GM12878 (cell line): ENCODE results near the gene OR8G5. TPM values are rescaled to one million over a fixed set of nuclear protein-coding genes. Genes with fewer than 3 reads are reported as not detected.

Experiments
- ATAC-seq: fragments of 200-7000 bp; cut with Tn5 transposase; 3 replicates; pipeline ENCODE4 v1.9.1; 2020; ENCODE audit warnings: mild to moderate bottlenecking, moderate library complexity
- BruUV-seq: library from RNA; stranded (reverse); fragments of 400-500 nt; replicated peaks from 2 replicates; lab custom pipeline; 2021; lab: Mats Ljungman, UMichigan
- CTCF ChIA-PET: fragments of 300-600 bp; sonication (Branson Sonifier 250); formaldehyde crosslinking; extraction: SDS; loops from one replicate; lab custom pipeline; 2021; ENCODE audit warnings: inconsistent platforms; lab: Yijun Ruan, JAX
- POLR2A ChIA-PET: fragments of 350-600 bp; formaldehyde crosslinking; extraction: SDS; loops from one replicate; lab custom pipeline; 2021; ENCODE audit warnings: inconsistent platforms; lab: Charles Lee
- RAD21 ChIA-PET: fragments of 300-600 bp; sonication (Branson Sonifier 250); formaldehyde crosslinking; loops from one replicate; lab custom pipeline; 2023; ENCODE audit warnings: antibody characterized with exemption; ENCODE audit not compliant: unreplicated experiment; lab: Charles Lee
- SMC1A ChIA-PET: fragments of 300-600 bp; sonication (Branson Sonifier 250); formaldehyde crosslinking; loops from one replicate; lab custom pipeline; 2023; ENCODE audit not compliant: unreplicated experiment, uncharacterized antibody; lab: Charles Lee
- DNase-seq: peaks from one replicate; pipeline ENCODE4 v3.0.0-alpha.2; 2011; ENCODE audit warnings: low read depth, low spot score
- FAIRE-seq: peaks from 3 replicates; lab custom pipeline; 2011; peaks lifted over from hg19 to GRCh38; lab: Jason Lieb, UNC
- H2AFZ ChIP-seq: 2 replicates; pipeline ENCODE4 v1.6.0; 2011; ENCODE audit warnings: low read depth, low read length, control low read depth; ENCODE audit not compliant: control insufficient read depth
- H3K27ac ChIP-seq: 2 replicates; pipeline ENCODE4 v1.5.1; 2011; ENCODE audit warnings: control low read depth; ENCODE audit not compliant: control insufficient read depth, insufficient read depth
- H3K27me3 ChIP-seq, 2 experiments: replicated peaks in 1 of 2; 2 replicates each; pipeline versions ENCODE4 v1.6.0 to v1.6.1; 2011; ENCODE audit warnings: low read length in 1 of 2; ENCODE audit not compliant: control insufficient read depth in 2 of 2, insufficient read depth in 2 of 2
- H3K36me3 ChIP-seq, 2 experiments: 2 replicates each; pipeline ENCODE4 v1.5.1; 2011; ENCODE audit warnings: low read length in 1 of 2; ENCODE audit not compliant: control insufficient read depth in 2 of 2, insufficient read depth in 2 of 2
- H3K4me1 ChIP-seq: 2 replicates; pipeline ENCODE4 v1.6.1; 2011; ENCODE audit warnings: mild to moderate bottlenecking, low read length, moderate library complexity, mixed read lengths; ENCODE audit not compliant: control insufficient read depth, insufficient read depth
- H3K4me2 ChIP-seq: 2 replicates; pipeline ENCODE4 v1.6.0; 2011; ENCODE audit warnings: control low read depth; ENCODE audit not compliant: control insufficient read depth, insufficient read depth
- H3K4me3 ChIP-seq: fragments of 200-600 bp; sonication (generic); 2 replicates; pipeline ENCODE4 v1.5.1; 2016
- H3K79me2 ChIP-seq: 2 replicates; pipeline ENCODE4 v1.6.0; 2011; ENCODE audit warnings: low read length; ENCODE audit not compliant: control insufficient read depth, insufficient read depth
- H3K9ac ChIP-seq: 2 replicates; pipeline ENCODE4 v1.8.0; 2011; ENCODE audit warnings: low read length, control low read depth, mixed read lengths; ENCODE audit not compliant: control insufficient read depth, insufficient read depth
- H3K9me3 ChIP-seq: replicated peaks from 3 replicates; pipeline ENCODE4 v1.5.1; 2011; ENCODE audit warnings: mild to moderate bottlenecking, low read length; ENCODE audit not compliant: control insufficient read depth, insufficient read depth
- H4K20me1 ChIP-seq: 2 replicates; pipeline ENCODE4 v1.6.0; 2011; ENCODE audit not compliant: control insufficient read depth, insufficient read depth
- ASH2L ChIP-seq: fragments of 300-600, 200-600 bp; sonication (generic); IDR thresholded peaks from 2 replicates; pipeline ENCODE4 v1.6.1; 2017; ENCODE audit warnings: low read depth, mild to moderate bottlenecking, borderline replicate concordance
- BACH1 ChIP-seq: fragments of 450-650 bp; IDR thresholded peaks from 2 replicates; pipeline ENCODE4 v1.6.1; 2017; ENCODE audit warnings: mild to moderate bottlenecking, borderline replicate concordance
- CBX3 ChIP-seq: fragments of 200-600 bp; sonication (generic); IDR thresholded peaks from 2 replicates; pipeline ENCODE4 v1.6.1; 2016; ENCODE audit warnings: low read depth, borderline replicate concordance
- CHD4 ChIP-seq: fragments of 200-600 bp; sonication (generic); IDR thresholded peaks from 2 replicates; pipeline ENCODE4 v1.6.1; 2016; ENCODE audit warnings: mild to moderate bottlenecking
- CREM ChIP-seq: IDR thresholded peaks from 2 replicates; pipeline ENCODE4 v1.6.1; 2014; ENCODE audit warnings: antibody characterized with exemption, low read depth
- HDAC2 ChIP-seq: fragments of 200-600 bp; sonication (generic); IDR thresholded peaks from 2 replicates; pipeline ENCODE4 v1.6.1; 2017
- IRF4 ChIP-seq: IDR thresholded peaks from 2 replicates; pipeline ENCODE4 v1.6.1; 2011; ENCODE audit warnings: low read depth, low read length
- KDM1A ChIP-seq: fragments of 200-600 bp; sonication (generic); IDR thresholded peaks from 2 replicates; pipeline ENCODE4 v1.6.1; 2016; ENCODE audit warnings: borderline replicate concordance
- MEF2B ChIP-seq: fragments of 450-650 bp; IDR thresholded peaks from 2 replicates; pipeline ENCODE4 v1.6.1; 2018; ENCODE audit warnings: mild to moderate bottlenecking, moderate library complexity; ENCODE audit not compliant: partially characterized antibody, poor library complexity, severe bottlenecking
- NR2C2 ChIP-seq: IDR thresholded peaks from 2 replicates; pipeline ENCODE4 v1.6.1; 2011; ENCODE audit warnings: borderline replicate concordance, low read depth; ENCODE audit not compliant: control insufficient read depth, insufficient read length
- RAD21 ChIP-seq: IDR thresholded peaks from 2 replicates; pipeline ENCODE4 v1.6.1; 2011; ENCODE audit warnings: mild to moderate bottlenecking, low read depth, low read length, moderate library complexity; ENCODE audit not compliant: insufficient read depth
- RAD51 ChIP-seq: fragments of 450-650 bp; IDR thresholded peaks from 2 replicates; pipeline ENCODE4 v1.6.1; 2016; ENCODE audit warnings: moderate library complexity, mild to moderate bottlenecking, inconsistent platforms
- SIX5 ChIP-seq: IDR thresholded peaks from 2 replicates; pipeline ENCODE4 v1.6.1; 2011; ENCODE audit warnings: mild to moderate bottlenecking, low read depth, low read length, moderate library complexity; ENCODE audit not compliant: severe bottlenecking
- STAT1 ChIP-seq: fragments of 450-650 bp; conservative IDR thresholded peaks from 2 replicates; pipeline ENCODE4 v1.6.1; 2014; ENCODE audit warnings: antibody characterized with exemption, mild to moderate bottlenecking
- ZNF217 ChIP-seq: fragments of 450-650 bp; IDR thresholded peaks from 2 replicates; pipeline ENCODE4 v1.6.1; 2017; ENCODE audit warnings: antibody characterized with exemption, mild to moderate bottlenecking
- WGBS: methylation state at CpG from one replicate; pipeline ENCODE4 v1.1.6; 2016; ENCODE audit warnings: low lambda C conversion rate; ENCODE audit not compliant: insufficient replicate concordance, insufficient coverage; ENCODE audit errors: missing lambda C conversion rate; 5-methylcytosine and 5-hydroxymethylcytosine counted together
- in situ Hi-C: fragments of 300-500 bp; cut with MboI; formaldehyde crosslinking; loops from 9 replicates; pipeline ENCODE4 v1.14.3; 2018; ENCODE audit warnings: mixed read lengths
- intact Hi-C: fragments of 100-400 bp; cut with micrococcal nuclease; formaldehyde crosslinking; loops from one replicate; pipeline ENCODE4 v1.14.2; 2022; ENCODE audit not compliant: unreplicated experiment
- polyA plus RNA-seq, 11 experiments: library from polyadenylated mRNA; depleted of rRNA in 4 of 11; unstranded in 6 of 11; stranded (reverse) in 5 of 11; fragments of >200 nt; fragmentation: Nextera tagmentation in 4 of 11; fragmentation: Illumina TruSeq in 1 of 11; extraction: Ambion mirVana in 4 of 11; extraction: Trizol in 1 of 11; gene quantifications; 1 replicate in 1 of 11; 2 replicates in 10 of 11; pipeline versions ENCODE4 v1.2.1 to v1.2.3, GENCODE V29; 2011 to 2016; ENCODE audit warnings: inconsistent platforms in 2 of 11, missing spikeins in 2 of 11, low read depth in 1 of 11
- total RNA-seq, 4 experiments: library from RNA; depleted of rRNA in 3 of 4; stranded (reverse); fragments of >200 nt in 3 of 4; fragmentation: Illumina TruSeq in 1 of 4; extraction: Trizol in 1 of 4; gene quantifications; 2 replicates each; pipeline versions ENCODE4 v1.2.1 to v1.2.3, GENCODE V29; 2013 to 2021
- TF ChIP-seq, protein P1 (sequence below): fragments of 450-650 bp; IDR thresholded peaks from 2 replicates; pipeline ENCODE4 v1.6.1; 2017; ENCODE audit warnings: borderline replicate concordance
- TF ChIP-seq, protein P2 (sequence below): IDR thresholded peaks from 2 replicates; pipeline ENCODE4 v1.6.1; 2012; ENCODE audit warnings: low read depth, low read length, improper control_type of control experiment
- TF ChIP-seq, protein P3 (sequence below): fragments of 450-650 bp; IDR thresholded peaks from 2 replicates; pipeline ENCODE4 v1.6.1; 2017; ENCODE audit warnings: mild to moderate bottlenecking, low read depth, inconsistent platforms; ENCODE audit not compliant: poor library complexity, severe bottlenecking

OR8G5 gene
- total and polyA plus RNA-seq, 10 of the 15 experiments (the other 5 are each of a cell fraction or from before 2014, with no cell fraction given), result not detected

DNA sequence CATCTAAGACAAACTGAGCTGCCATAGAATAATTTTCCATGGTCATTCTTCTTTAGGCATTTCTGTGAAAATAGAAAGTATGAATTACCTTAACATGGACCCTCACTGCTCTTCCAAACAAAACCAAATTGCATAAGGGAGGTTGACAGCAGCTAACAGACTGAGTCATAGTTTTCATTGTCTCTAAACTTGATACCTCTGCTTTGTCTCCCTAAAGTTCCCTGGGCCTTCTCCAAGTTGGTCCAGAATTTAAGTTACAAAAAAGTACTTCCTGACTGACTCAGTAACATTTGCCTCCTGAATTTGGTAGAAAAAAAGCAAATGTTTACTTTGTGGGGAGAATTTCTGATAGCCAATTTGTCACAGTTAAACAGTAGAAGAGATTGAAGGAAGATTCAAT lies 54.5 kb downstream of the OR8G5 start (continued):
- TF ChIP-seq RAD21 (no peak), NR2C2 (no peak), STAT1 (no peak), ASH2L (no peak)
- TF ChIP-seq, protein P1, sequence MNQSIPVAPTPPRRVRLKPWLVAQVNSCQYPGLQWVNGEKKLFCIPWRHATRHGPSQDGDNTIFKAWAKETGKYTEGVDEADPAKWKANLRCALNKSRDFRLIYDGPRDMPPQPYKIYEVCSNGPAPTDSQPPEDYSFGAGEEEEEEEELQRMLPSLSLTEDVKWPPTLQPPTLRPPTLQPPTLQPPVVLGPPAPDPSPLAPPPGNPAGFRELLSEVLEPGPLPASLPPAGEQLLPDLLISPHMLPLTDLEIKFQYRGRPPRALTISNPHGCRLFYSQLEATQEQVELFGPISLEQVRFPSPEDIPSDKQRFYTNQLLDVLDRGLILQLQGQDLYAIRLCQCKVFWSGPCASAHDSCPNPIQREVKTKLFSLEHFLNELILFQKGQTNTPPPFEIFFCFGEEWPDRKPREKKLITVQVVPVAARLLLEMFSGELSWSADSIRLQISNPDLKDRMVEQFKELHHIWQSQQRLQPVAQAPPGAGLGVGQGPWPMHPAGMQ, result no peak
- TF ChIP-seq, all 136 proteins: peak for 0

DNA sequence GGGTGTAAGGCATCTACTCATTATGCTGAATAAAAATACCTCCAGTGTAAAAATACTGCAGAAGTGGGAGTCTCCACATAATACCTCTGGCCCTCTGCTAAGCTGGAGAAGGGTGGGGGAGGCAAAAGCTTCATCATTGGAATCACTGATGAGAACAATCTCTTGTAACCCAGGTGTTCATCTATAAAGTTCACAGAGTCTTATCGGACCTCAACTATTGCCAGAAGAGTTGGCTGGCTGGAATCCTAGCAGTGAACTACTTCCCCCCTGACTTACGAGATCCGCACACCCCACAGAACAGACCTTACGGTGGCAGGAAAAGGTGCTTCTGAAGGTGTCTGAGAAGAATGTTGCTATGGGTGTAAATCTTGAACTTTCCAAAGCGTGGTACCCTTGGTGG lies 55.1 kb downstream of the OR8G5 start:
- intact Hi-C loops (no loop called here), in situ Hi-C loops (no loop called here)
- CTCF ChIA-PET, result no interaction called here
- RAD21 ChIA-PET, result no interaction called here
- no peak overlapping the region for H3K9ac ChIP-seq
- no peaks in the 10 kb centered on the region for H3K79me2 ChIP-seq
- BruUV-seq, result no TSS peak
- no peak overlapping the region for H3K27ac ChIP-seq
- H3K36me3 ChIP-seq, result no peaks in the 10 kb centered on the region
- POLR2A ChIA-PET, result no interaction called here
- WGBS, result 24% methylated on average over 5 of the region's 5 CpGs
- no peak overlapping the region for H3K4me2 ChIP-seq
- H3K27me3 ChIP-seq, result no peaks in the 10 kb centered on the region
- no peak overlapping the region for H3K4me3 ChIP-seq
- no peaks in the 10 kb centered on the region for H3K9me3 ChIP-seq
- TF ChIP-seq, protein P2, sequence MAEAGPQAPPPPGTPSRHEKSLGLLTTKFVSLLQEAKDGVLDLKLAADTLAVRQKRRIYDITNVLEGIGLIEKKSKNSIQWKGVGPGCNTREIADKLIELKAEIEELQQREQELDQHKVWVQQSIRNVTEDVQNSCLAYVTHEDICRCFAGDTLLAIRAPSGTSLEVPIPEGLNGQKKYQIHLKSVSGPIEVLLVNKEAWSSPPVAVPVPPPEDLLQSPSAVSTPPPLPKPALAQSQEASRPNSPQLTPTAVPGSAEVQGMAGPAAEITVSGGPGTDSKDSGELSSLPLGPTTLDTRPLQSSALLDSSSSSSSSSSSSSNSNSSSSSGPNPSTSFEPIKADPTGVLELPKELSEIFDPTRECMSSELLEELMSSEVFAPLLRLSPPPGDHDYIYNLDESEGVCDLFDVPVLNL, result no peak
- TF ChIP-seq KDM1A, result no peak
- TF ChIP-seq SIX5, result no peak
- TF ChIP-seq IRF4, result no peak
- no peak for TF ChIP-seq CREM
- no peak for TF ChIP-seq CBX3
- TF ChIP-seq RAD51, result no peak
- TF ChIP-seq CHD4, result no peak
- TF ChIP-seq, protein P3, sequence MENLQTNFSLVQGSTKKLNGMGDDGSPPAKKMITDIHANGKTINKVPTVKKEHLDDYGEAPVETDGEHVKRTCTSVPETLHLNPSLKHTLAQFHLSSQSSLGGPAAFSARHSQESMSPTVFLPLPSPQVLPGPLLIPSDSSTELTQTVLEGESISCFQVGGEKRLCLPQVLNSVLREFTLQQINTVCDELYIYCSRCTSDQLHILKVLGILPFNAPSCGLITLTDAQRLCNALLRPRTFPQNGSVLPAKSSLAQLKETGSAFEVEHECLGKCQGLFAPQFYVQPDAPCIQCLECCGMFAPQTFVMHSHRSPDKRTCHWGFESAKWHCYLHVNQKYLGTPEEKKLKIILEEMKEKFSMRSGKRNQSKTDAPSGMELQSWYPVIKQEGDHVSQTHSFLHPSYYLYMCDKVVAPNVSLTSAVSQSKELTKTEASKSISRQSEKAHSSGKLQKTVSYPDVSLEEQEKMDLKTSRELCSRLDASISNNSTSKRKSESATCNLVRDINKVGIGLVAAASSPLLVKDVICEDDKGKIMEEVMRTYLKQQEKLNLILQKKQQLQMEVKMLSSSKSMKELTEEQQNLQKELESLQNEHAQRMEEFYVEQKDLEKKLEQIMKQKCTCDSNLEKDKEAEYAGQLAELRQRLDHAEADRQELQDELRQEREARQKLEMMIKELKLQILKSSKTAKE, result no peak
- TF ChIP-seq ZNF217, result no peak
- TF ChIP-seq MEF2B, result no peak
- no peak for TF ChIP-seq BACH1
- no peak for TF ChIP-seq HDAC2
- DNase-seq, result no peak
- no peak for FAIRE-seq
- no peak for ATAC-seq
- H4K20me1 ChIP-seq, result no peaks in the 10 kb centered on the region
- H2AFZ ChIP-seq, result no peak overlapping the region
- SMC1A ChIA-PET, result no interaction called here
- H3K4me1 ChIP-seq, result no peaks in the 10 kb centered on the region
